Upper lobe of left lung (tissue), 4 donors: ENCODE data around the gene LARGE1.

Experiments used
- CTCF ChIP-seq, 6 experiments: fragments of 450-650 bp in 4 of 6; fragments of 200-600 bp in 2 of 6; sonication (generic) in 2 of 6; IDR thresholded peaks; one replicate each; pipeline ENCODE4 v1.5.1; 2016 to 2019; ENCODE audit warnings: antibody characterized with exemption in 6 of 6
- POLR2AphosphoS5 ChIP-seq, 2 donors: sonication (generic); formaldehyde crosslinking; IDR thresholded peaks; one replicate each; pipeline ENCODE4 v1.5.1; 2017; ENCODE audit warnings: antibody characterized with exemption in 2 of 2

GRCh38 chr22:33314316-33314715 lies 606.0 kb downstream of the LARGE1 start:
- TF ChIP-seq CTCF (IDR thresholded peaks at IDR 0.05) (no peak), POLR2AphosphoS5 (IDR thresholded peaks at IDR 0.05) (no peak)
